GM12878 (cell line): ENCODE results near the gene LONRF3. TPM values are rescaled to one million over a fixed set of nuclear protein-coding genes. Genes with fewer than 3 reads are reported as not detected.

Source experiments
- ATAC-seq: fragments of 200-7000 bp; cut with Tn5 transposase; 3 replicates; pipeline ENCODE4 v1.9.1; 2020; ENCODE audit warnings: mild to moderate bottlenecking, moderate library complexity
- BruUV-seq: library from RNA; stranded (reverse); fragments of 400-500 nt; replicated peaks from 2 replicates; lab custom pipeline; 2021; lab: Mats Ljungman, UMichigan
- CTCF ChIA-PET: fragments of 300-600 bp; sonication (Branson Sonifier 250); formaldehyde crosslinking; extraction: SDS; loops from one replicate; lab custom pipeline; 2021; ENCODE audit warnings: inconsistent platforms; lab: Yijun Ruan, JAX
- POLR2A ChIA-PET: fragments of 350-600 bp; formaldehyde crosslinking; extraction: SDS; loops from one replicate; lab custom pipeline; 2021; ENCODE audit warnings: inconsistent platforms; lab: Charles Lee
- RAD21 ChIA-PET: fragments of 300-600 bp; sonication (Branson Sonifier 250); formaldehyde crosslinking; loops from one replicate; lab custom pipeline; 2023; ENCODE audit warnings: antibody characterized with exemption; ENCODE audit not compliant: unreplicated experiment; lab: Charles Lee
- SMC1A ChIA-PET: fragments of 300-600 bp; sonication (Branson Sonifier 250); formaldehyde crosslinking; loops from one replicate; lab custom pipeline; 2023; ENCODE audit not compliant: unreplicated experiment, uncharacterized antibody; lab: Charles Lee
- DNase-seq: peaks from one replicate; pipeline ENCODE4 v3.0.0-alpha.2; 2011; ENCODE audit warnings: low read depth, low spot score
- FAIRE-seq: peaks from 3 replicates; lab custom pipeline; 2011; peaks lifted over from hg19 to GRCh38; lab: Jason Lieb, UNC
- H2AFZ ChIP-seq: 2 replicates; pipeline ENCODE4 v1.6.0; 2011; ENCODE audit warnings: low read depth, low read length, control low read depth; ENCODE audit not compliant: control insufficient read depth
- H3K27ac ChIP-seq: 2 replicates; pipeline ENCODE4 v1.5.1; 2011; ENCODE audit warnings: control low read depth; ENCODE audit not compliant: control insufficient read depth, insufficient read depth
- H3K27me3 ChIP-seq, 2 experiments: replicated peaks in 1 of 2; 2 replicates each; pipeline versions ENCODE4 v1.6.0 to v1.6.1; 2011; ENCODE audit warnings: low read length in 1 of 2; ENCODE audit not compliant: control insufficient read depth in 2 of 2, insufficient read depth in 2 of 2
- H3K36me3 ChIP-seq, 2 experiments: 2 replicates each; pipeline ENCODE4 v1.5.1; 2011; ENCODE audit warnings: low read length in 1 of 2; ENCODE audit not compliant: control insufficient read depth in 2 of 2, insufficient read depth in 2 of 2
- H3K4me1 ChIP-seq: 2 replicates; pipeline ENCODE4 v1.6.1; 2011; ENCODE audit warnings: mild to moderate bottlenecking, low read length, moderate library complexity, mixed read lengths; ENCODE audit not compliant: control insufficient read depth, insufficient read depth
- H3K4me2 ChIP-seq: 2 replicates; pipeline ENCODE4 v1.6.0; 2011; ENCODE audit warnings: control low read depth; ENCODE audit not compliant: control insufficient read depth, insufficient read depth
- H3K4me3 ChIP-seq: fragments of 200-600 bp; sonication (generic); 2 replicates; pipeline ENCODE4 v1.5.1; 2016
- H3K79me2 ChIP-seq: 2 replicates; pipeline ENCODE4 v1.6.0; 2011; ENCODE audit warnings: low read length; ENCODE audit not compliant: control insufficient read depth, insufficient read depth
- H3K9ac ChIP-seq: 2 replicates; pipeline ENCODE4 v1.8.0; 2011; ENCODE audit warnings: low read length, control low read depth, mixed read lengths; ENCODE audit not compliant: control insufficient read depth, insufficient read depth
- H3K9me3 ChIP-seq: replicated peaks from 3 replicates; pipeline ENCODE4 v1.5.1; 2011; ENCODE audit warnings: mild to moderate bottlenecking, low read length; ENCODE audit not compliant: control insufficient read depth, insufficient read depth
- H4K20me1 ChIP-seq: 2 replicates; pipeline ENCODE4 v1.6.0; 2011; ENCODE audit not compliant: control insufficient read depth, insufficient read depth
- BCL11A ChIP-seq: IDR thresholded peaks from 2 replicates; pipeline ENCODE4 v1.6.1; 2011; ENCODE audit warnings: low read depth, low read length
- BHLHE40 ChIP-seq, 2 experiments: fragments of 450-650 bp in 1 of 2; IDR thresholded peaks; 2 replicates each; pipeline ENCODE4 v1.6.1; 2011 to 2017; ENCODE audit warnings: low read depth in 2 of 2, borderline replicate concordance in 1 of 2, improper control_type of control experiment in 1 of 2, low read length in 1 of 2, mild to moderate bottlenecking in 1 of 2
- EED ChIP-seq: sonication (generic); IDR thresholded peaks from 2 replicates; pipeline ENCODE4 v1.6.1; 2016; ENCODE audit warnings: antibody characterized with exemption, low read depth
- IKZF2 ChIP-seq, 2 experiments: fragments of 450-650 bp; IDR thresholded peaks; 2 replicates each; pipeline ENCODE4 v1.6.1; 2017; ENCODE audit warnings: mild to moderate bottlenecking in 2 of 2, moderate library complexity in 2 of 2
- NFYB ChIP-seq: IDR thresholded peaks from 2 replicates; pipeline ENCODE4 v1.6.1; 2011; ENCODE audit warnings: low read depth, mild to moderate bottlenecking, low read length, improper control_type of control experiment, moderate library complexity; ENCODE audit not compliant: insufficient read depth
- ZSCAN29 ChIP-seq: fragments of 450-650 bp; IDR thresholded peaks from 2 replicates; pipeline ENCODE4 v1.6.1; 2017; ENCODE audit warnings: mild to moderate bottlenecking, moderate library complexity
- WGBS: methylation state at CpG from one replicate; pipeline ENCODE4 v1.1.6; 2016; ENCODE audit warnings: low lambda C conversion rate; ENCODE audit not compliant: insufficient replicate concordance, insufficient coverage; ENCODE audit errors: missing lambda C conversion rate; 5-methylcytosine and 5-hydroxymethylcytosine counted together
- in situ Hi-C: fragments of 300-500 bp; cut with MboI; formaldehyde crosslinking; loops from 9 replicates; pipeline ENCODE4 v1.14.3; 2018; ENCODE audit warnings: mixed read lengths
- intact Hi-C: fragments of 100-400 bp; cut with micrococcal nuclease; formaldehyde crosslinking; loops from one replicate; pipeline ENCODE4 v1.14.2; 2022; ENCODE audit not compliant: unreplicated experiment
- polyA plus RNA-seq, 11 experiments: library from polyadenylated mRNA; depleted of rRNA in 4 of 11; unstranded in 6 of 11; stranded (reverse) in 5 of 11; fragments of >200 nt; fragmentation: Nextera tagmentation in 4 of 11; fragmentation: Illumina TruSeq in 1 of 11; extraction: Ambion mirVana in 4 of 11; extraction: Trizol in 1 of 11; gene quantifications; 1 replicate in 1 of 11; 2 replicates in 10 of 11; pipeline versions ENCODE4 v1.2.1 to v1.2.3, GENCODE V29; 2011 to 2016; ENCODE audit warnings: inconsistent platforms in 2 of 11, missing spikeins in 2 of 11, low read depth in 1 of 11
- total RNA-seq, 4 experiments: library from RNA; depleted of rRNA in 3 of 4; stranded (reverse); fragments of >200 nt in 3 of 4; fragmentation: Illumina TruSeq in 1 of 4; extraction: Trizol in 1 of 4; gene quantifications; 2 replicates each; pipeline versions ENCODE4 v1.2.1 to v1.2.3, GENCODE V29; 2013 to 2021
- TF ChIP-seq, protein P1 (sequence below): fragments of 450-650 bp; IDR thresholded peaks from 2 replicates; pipeline ENCODE4 v1.6.1; 2016; ENCODE audit warnings: mild to moderate bottlenecking
- TF ChIP-seq, protein P2 (sequence below): fragments of 450-650 bp; IDR thresholded peaks from 2 replicates; pipeline ENCODE4 v1.6.1; 2017; ENCODE audit warnings: mild to moderate bottlenecking, moderate library complexity
- TF ChIP-seq, protein P3 (sequence below): fragments of 450-650 bp; IDR thresholded peaks from 2 replicates; pipeline ENCODE4 v1.6.1; 2016; ENCODE audit warnings: mild to moderate bottlenecking, moderate library complexity, borderline replicate concordance

Gene LONRF3
- total and polyA plus RNA-seq, 10 of the 15 experiments (the other 5 are each of a cell fraction or from before 2014, with no cell fraction given), result 0.05 to 0.23 (median 0.09) TPM; not detected in 3

DNA sequence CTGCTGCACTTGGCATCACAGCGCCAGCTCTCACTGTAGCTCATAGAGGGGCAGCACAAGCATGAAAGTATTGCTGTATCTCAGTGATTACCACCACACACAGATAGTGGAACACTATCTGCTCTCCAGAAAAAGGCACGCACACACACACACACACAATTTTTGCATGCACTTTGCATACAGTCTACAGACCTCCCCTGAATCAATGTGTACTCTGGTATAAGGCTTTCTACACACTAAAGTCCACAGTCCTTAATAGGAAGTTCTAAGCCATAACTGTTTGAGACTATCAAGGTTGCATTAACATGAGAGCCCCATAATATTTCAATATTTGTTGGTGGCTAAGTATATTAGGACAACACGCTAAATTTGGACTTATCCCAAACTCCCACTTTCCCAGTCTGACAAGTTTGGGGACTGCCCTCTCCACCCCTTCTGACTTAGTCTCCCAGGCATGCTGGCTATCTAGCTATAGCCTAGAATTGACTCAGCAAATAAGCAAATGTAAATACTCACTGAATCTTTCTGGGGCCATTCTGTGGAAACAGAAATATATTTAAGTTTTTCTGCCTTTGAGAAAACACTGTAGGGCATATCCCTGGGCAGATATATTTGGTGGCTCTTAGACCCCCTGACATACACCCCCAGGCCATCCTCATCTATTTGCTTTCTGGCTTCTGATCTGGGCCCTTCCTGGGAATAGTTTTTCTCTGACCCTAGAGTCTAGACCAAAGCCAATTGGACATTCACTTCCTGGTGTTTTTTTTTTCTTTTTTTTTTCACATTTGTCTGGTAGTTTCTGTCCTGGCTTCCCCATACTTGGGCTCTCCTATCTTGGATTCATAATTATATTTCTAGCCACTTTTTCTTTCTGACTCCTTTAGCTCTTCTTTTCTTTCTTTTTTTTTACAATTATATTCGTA, 62.0 kb downstream of the LONRF3 start (continued):
- no peak for TF ChIP-seq EED
- TF ChIP-seq, protein P1, sequence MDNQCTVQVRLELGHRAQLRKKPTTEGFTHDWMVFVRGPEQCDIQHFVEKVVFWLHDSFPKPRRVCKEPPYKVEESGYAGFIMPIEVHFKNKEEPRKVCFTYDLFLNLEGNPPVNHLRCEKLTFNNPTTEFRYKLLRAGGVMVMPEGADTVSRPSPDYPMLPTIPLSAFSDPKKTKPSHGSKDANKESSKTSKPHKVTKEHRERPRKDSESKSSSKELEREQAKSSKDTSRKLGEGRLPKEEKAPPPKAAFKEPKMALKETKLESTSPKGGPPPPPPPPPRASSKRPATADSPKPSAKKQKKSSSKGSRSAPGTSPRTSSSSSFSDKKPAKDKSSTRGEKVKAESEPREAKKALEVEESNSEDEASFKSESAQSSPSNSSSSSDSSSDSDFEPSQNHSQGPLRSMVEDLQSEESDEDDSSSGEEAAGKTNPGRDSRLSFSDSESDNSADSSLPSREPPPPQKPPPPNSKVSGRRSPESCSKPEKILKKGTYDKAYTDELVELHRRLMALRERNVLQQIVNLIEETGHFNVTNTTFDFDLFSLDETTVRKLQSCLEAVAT, result no peak
- no peak for TF ChIP-seq IKZF2 (IDR thresholded peaks at IDR 0.05)
- TF ChIP-seq BCL11A, result no peak

DNA sequence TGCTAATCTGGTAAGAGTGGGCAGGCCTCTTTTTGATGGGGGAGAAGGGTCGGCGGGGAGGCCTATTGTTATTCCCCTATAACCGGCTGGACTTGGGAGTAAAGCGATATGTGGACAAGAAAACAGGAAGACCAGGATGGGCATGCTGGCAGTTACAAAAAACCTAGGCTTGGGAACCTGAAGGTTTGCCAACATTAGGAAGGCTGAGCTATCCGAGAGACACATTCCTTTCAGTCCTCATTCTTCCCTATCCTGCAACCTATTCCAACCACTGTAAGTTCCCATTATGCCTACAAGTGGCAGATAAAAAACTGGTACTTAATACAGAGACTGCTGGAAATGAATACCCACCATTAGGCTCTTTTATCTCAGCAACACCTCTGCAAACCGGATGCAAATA, 66.0 kb downstream of the LONRF3 start:
- no peak overlapping the region for H3K4me2 ChIP-seq
- no peak for TF ChIP-seq BHLHE40 (IDR thresholded peaks at IDR 0.05; ENCODE audit: borderline replicate concordance in 1 of 2, low read depth in 2 of 2, low read length in 1 of 2)
- TF ChIP-seq, protein P2, sequence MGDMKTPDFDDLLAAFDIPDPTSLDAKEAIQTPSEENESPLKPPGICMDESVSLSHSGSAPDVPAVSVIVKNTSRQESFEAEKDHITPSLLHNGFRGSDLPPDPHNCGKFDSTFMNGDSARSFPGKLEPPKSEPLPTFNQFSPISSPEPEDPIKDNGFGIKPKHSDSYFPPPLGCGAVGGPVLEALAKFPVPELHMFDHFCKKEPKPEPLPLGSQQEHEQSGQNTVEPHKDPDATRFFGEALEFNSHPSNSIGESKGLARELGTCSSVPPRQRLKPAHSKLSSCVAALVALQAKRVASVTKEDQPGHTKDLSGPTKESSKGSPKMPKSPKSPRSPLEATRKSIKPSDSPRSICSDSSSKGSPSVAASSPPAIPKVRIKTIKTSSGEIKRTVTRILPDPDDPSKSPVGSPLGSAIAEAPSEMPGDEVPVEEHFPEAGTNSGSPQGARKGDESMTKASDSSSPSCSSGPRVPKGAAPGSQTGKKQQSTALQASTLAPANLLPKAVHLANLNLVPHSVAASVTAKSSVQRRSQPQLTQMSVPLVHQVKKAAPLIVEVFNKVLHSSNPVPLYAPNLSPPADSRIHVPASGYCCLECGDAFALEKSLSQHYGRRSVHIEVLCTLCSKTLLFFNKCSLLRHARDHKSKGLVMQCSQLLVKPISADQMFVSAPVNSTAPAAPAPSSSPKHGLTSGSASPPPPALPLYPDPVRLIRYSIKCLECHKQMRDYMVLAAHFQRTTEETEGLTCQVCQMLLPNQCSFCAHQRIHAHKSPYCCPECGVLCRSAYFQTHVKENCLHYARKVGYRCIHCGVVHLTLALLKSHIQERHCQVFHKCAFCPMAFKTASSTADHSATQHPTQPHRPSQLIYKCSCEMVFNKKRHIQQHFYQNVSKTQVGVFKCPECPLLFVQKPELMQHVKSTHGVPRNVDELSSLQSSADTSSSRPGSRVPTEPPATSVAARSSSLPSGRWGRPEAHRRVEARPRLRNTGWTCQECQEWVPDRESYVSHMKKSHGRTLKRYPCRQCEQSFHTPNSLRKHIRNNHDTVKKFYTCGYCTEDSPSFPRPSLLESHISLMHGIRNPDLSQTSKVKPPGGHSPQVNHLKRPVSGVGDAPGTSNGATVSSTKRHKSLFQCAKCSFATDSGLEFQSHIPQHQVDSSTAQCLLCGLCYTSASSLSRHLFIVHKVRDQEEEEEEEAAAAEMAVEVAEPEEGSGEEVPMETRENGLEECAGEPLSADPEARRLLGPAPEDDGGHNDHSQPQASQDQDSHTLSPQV, result no peak
- no peak for TF ChIP-seq NFYB
- TF ChIP-seq, protein P3, sequence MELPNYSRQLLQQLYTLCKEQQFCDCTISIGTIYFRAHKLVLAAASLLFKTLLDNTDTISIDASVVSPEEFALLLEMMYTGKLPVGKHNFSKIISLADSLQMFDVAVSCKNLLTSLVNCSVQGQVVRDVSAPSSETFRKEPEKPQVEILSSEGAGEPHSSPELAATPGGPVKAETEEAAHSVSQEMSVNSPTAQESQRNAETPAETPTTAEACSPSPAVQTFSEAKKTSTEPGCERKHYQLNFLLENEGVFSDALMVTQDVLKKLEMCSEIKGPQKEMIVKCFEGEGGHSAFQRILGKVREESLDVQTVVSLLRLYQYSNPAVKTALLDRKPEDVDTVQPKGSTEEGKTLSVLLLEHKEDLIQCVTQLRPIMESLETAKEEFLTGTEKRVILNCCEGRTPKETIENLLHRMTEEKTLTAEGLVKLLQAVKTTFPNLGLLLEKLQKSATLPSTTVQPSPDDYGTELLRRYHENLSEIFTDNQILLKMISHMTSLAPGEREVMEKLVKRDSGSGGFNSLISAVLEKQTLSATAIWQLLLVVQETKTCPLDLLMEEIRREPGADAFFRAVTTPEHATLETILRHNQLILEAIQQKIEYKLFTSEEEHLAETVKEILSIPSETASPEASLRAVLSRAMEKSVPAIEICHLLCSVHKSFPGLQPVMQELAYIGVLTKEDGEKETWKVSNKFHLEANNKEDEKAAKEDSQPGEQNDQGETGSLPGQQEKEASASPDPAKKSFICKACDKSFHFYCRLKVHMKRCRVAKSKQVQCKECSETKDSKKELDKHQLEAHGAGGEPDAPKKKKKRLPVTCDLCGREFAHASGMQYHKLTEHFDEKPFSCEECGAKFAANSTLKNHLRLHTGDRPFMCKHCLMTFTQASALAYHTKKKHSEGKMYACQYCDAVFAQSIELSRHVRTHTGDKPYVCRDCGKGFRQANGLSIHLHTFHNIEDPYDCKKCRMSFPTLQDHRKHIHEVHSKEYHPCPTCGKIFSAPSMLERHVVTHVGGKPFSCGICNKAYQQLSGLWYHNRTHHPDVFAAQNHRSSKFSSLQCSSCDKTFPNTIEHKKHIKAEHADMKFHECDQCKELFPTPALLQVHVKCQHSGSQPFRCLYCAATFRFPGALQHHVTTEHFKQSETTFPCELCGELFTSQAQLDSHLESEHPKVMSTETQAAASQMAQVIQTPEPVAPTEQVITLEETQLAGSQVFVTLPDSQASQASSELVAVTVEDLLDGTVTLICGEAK, result no peak
- no peak for TF ChIP-seq ZSCAN29

More for the DNA sequence above, 66.0 kb downstream of the LONRF3 start:
- no peak overlapping the region for H3K4me3 ChIP-seq
- in situ Hi-C loops (no loop called here), intact Hi-C loops (no loop called here)
- H3K36me3 ChIP-seq, result no peaks in the 10 kb centered on the region
- no peaks in the 10 kb centered on the region for H3K4me1 ChIP-seq
- no peaks in the 10 kb centered on the region; a peak in 1 of 4 replicates for H3K27me3 ChIP-seq
- H3K79me2 ChIP-seq, result no peaks in the 10 kb centered on the region
- ChIA-PET RAD21 (no interaction called here), POLR2A (no interaction called here), CTCF (no interaction called here), SMC1A (no interaction called here)
- FAIRE-seq, result no peak
- 69% methylated on average over 6 of the region's 6 CpGs for WGBS
- H4K20me1 ChIP-seq, result no peaks in the 10 kb centered on the region
- ATAC-seq, result no peak
- H3K27ac ChIP-seq, result no peak overlapping the region
- no peaks in the 10 kb centered on the region for H3K9me3 ChIP-seq
- no peak for DNase-seq
- H2AFZ ChIP-seq, result no peak overlapping the region
- BruUV-seq, result no TSS peak
- no peak overlapping the region for H3K9ac ChIP-seq
